ENCODE data around the gene SP140. TPM values are rescaled to one million over a fixed set of nuclear protein-coding genes. Genes with fewer than 3 reads are reported as not detected.

Gene SP140
- total RNA-seq, 1 donor from 2014 or later = 0.69 TPM

DNA sequence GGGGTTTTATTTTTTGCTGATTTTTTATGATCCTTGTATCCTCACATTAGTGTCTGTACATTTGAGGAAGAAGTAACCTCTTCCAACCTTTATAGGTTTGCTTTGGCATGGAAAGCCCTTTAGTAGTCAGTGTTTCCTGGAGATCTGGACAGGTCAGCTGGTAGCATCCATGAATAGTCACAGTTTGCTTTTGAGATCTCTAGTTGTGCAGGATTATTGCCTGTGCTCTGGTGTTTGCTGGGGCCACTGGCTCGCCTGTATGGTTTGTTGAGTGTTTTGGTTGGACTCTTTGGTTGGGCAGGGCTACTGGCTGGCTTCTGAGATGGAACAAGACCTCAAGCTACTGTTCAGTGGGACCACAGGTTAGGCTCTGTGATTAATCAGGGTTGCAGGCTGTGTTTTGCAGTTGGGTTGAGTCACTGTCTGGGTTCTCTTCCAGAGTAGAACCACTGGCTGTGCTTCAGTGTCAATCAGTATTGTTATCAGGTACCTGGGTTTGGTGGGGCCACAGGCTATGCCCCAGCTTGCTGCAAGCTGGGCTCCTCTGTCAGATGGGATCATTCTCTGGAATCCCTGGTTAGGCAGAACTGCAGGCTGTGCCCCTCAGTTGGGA, 121.5 kb downstream of the SP140 start:
- Mint-ChIP-seq H3K27me3 (no peaks in the 10 kb centered on the region), H3K9me3 (ENCODE audit: low read depth) (peaks cover 25% of the 10 kb centered on the region), H3K27ac (no peak overlapping the region), H3K4me1 (ENCODE audit: low read depth) (peaks cover 1% of the 10 kb centered on the region), H3K36me3 (ENCODE audit: insufficient read depth) (no peaks in the 10 kb centered on the region), H3K4me3 (ENCODE audit: low read depth) (no peak overlapping the region)
- no peak for DNase-seq (ENCODE audit: low spot score, unreplicated experiment)
- TF ChIP-seq, protein P1, sequence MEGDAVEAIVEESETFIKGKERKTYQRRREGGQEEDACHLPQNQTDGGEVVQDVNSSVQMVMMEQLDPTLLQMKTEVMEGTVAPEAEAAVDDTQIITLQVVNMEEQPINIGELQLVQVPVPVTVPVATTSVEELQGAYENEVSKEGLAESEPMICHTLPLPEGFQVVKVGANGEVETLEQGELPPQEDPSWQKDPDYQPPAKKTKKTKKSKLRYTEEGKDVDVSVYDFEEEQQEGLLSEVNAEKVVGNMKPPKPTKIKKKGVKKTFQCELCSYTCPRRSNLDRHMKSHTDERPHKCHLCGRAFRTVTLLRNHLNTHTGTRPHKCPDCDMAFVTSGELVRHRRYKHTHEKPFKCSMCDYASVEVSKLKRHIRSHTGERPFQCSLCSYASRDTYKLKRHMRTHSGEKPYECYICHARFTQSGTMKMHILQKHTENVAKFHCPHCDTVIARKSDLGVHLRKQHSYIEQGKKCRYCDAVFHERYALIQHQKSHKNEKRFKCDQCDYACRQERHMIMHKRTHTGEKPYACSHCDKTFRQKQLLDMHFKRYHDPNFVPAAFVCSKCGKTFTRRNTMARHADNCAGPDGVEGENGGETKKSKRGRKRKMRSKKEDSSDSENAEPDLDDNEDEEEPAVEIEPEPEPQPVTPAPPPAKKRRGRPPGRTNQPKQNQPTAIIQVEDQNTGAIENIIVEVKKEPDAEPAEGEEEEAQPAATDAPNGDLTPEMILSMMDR (IDR thresholded peaks at IDR 0.05; ENCODE audit: unreplicated experiment) = no peak

DNA sequence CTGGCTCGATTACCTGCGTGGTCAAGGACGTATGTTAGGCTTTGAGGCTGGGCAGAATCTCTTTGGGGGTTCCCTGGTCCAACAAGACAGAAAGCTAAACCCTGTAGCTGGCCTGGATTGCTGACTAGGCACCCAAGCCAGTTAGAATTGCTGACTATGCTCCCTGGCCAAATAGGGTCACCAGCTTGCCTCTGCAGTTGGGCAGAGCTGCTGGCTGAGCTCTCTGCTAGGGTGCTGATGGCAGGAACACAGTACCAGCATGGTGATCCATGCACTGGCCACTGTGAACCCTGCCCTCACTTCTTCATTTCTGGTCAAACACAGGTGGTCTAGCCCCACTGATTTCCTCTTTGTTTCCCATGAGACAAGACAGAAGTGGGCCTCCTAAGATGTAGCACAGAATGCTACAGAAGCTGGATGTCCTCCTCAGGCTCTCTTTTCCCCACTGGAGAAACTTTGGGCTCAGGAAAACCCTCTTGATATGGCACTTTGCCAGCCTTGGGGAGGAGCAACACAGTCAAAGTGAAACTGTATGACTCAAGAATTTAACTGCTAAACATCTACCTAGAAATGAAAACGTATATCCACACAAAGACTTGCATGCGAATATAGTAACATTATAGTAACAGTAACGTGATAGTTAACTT, 122.2 kb downstream of the SP140 start:
- Mint-ChIP-seq H3K27ac (no peak overlapping the region), H3K4me3 (ENCODE audit: low read depth) (no peak overlapping the region), H3K36me3 (ENCODE audit: insufficient read depth) (no peaks in the 10 kb centered on the region), H3K27me3 (no peaks in the 10 kb centered on the region), H3K9me3 (ENCODE audit: low read depth) (peaks cover 18% of the 10 kb centered on the region), H3K4me1 (ENCODE audit: low read depth) (peaks cover under 1% of the 10 kb centered on the region)
- TF ChIP-seq, protein P1 (IDR thresholded peaks at IDR 0.05; ENCODE audit: unreplicated experiment) = no peak
- DNase-seq (ENCODE audit: low spot score, unreplicated experiment) = no peak

DNA sequence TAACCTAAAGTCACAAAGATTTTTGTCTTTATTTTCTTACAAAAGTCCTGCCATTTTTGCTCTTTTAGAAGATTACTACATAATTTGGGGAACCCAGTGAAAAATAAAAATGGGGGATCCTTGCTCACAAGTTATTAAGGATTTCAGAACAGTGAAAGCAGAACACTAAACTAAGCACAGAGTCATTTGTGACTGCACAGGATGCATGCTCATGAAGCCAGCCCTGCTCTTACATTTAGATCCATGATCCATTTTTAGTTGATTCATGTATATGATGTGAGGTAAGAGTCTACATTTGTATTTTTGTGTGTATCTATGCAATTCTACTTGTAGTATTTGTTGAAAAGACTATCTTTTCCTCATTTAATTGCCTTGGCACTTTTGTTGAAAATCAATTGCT, 123.3 kb downstream of the SP140 start:
- Mint-ChIP-seq H3K27me3 (no peaks in the 10 kb centered on the region), H3K4me1 (ENCODE audit: low read depth) (no peaks in the 10 kb centered on the region), H3K36me3 (ENCODE audit: insufficient read depth) (no peaks in the 10 kb centered on the region), H3K27ac (no peak overlapping the region), H3K4me3 (ENCODE audit: low read depth) (no peak overlapping the region), H3K9me3 (ENCODE audit: low read depth) (peaks cover 12% of the 10 kb centered on the region)
- TF ChIP-seq, protein P1 (IDR thresholded peaks at IDR 0.05; ENCODE audit: unreplicated experiment) = no peak
- DNase-seq (ENCODE audit: low spot score, unreplicated experiment) = no peak

DNA sequence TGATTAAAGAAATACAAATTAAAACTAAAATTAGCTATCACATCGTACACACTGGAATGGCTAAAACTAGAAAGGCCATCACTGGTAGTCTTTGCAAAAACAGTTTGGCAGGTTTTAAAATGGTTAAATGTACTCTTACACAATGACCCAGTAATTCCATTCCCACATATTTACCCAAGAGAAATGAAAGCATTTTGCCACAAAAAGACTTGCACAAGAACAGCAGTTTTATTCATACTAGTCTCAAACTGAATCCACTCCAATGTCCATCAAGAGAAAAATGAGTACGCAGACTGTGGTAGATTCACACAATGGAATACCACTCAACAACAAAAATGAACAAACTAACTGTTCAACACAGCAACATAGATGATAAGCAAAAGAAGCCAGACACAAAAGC, 130.5 kb downstream of the SP140 start:
- TF ChIP-seq, protein P1 (IDR thresholded peaks at IDR 0.05; ENCODE audit: unreplicated experiment) = no peak
- Mint-ChIP-seq H3K9me3 (ENCODE audit: low read depth) (peaks cover 5% of the 10 kb centered on the region), H3K36me3 (ENCODE audit: insufficient read depth) (peaks cover 3% of the 10 kb centered on the region), H3K27me3 (no peaks in the 10 kb centered on the region), H3K4me3 (ENCODE audit: low read depth) (no peak overlapping the region), H3K27ac (no peak overlapping the region), H3K4me1 (ENCODE audit: low read depth) (peaks cover 7% of the 10 kb centered on the region)
- no peak for DNase-seq (ENCODE audit: low spot score, unreplicated experiment)

DNA sequence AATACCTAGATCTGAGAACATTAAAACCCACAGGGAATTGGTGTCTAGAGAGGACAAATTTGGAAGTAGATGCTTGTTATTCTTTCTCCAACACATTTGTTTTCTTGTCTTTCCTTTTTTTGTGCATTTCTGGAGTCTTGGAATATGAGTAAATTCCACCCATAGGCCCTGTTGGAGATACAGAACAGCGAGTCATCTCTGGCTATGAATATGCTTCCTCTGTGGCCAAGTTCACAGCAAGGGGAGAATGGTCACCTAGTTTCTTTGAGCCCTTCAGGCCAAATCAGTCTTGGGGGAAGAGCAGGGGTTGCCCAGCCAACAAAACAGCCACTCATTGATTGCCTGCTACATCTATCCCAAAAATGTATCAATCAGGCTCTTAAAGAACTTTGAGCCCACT, 132.8 kb downstream of the SP140 start:
- peaks cover 3% of the 10 kb centered on the region for H3K36me3 Mint-ChIP-seq (ENCODE audit: insufficient read depth)
- no peak overlapping the region for H3K4me3 Mint-ChIP-seq (ENCODE audit: low read depth)
- TF ChIP-seq, protein P1 (IDR thresholded peaks at IDR 0.05; ENCODE audit: unreplicated experiment) = no peak
- DNase-seq (ENCODE audit: low spot score, unreplicated experiment) = no peak
- peaks cover 5% of the 10 kb centered on the region for H3K9me3 Mint-ChIP-seq (ENCODE audit: low read depth)
- peaks cover 7% of the 10 kb centered on the region for H3K4me1 Mint-ChIP-seq (ENCODE audit: low read depth)
- H3K27me3 Mint-ChIP-seq = no peaks in the 10 kb centered on the region
- H3K27ac Mint-ChIP-seq = no peak overlapping the region

Measured in progenitor cell of endocrine pancreas (in vitro differentiated cells).